OCI-LY3 (cell line): ENCODE measurements around the gene RAE1.

Experiments used
- H2AFZ ChIP-seq: fragments of 200-600, 300-600 bp; shearing (Covaris generic); 2 replicates; pipeline ENCODE4 v1.6.0; 2014; ENCODE audit warnings: antibody characterized with exemption, low read depth, low read length
- H3K27ac ChIP-seq: fragments of 200-600, 300-600 bp; sonication (generic); 2 replicates; pipeline ENCODE4 v1.5.1; 2014; ENCODE audit warnings: mild to moderate bottlenecking, low read length, moderate library complexity, mixed read lengths
- H3K27me3 ChIP-seq: fragments of 200-600, 300-600 bp; sonication (generic); 2 replicates; pipeline ENCODE4 v1.6.1; 2014; ENCODE audit warnings: low read depth, low read length, mixed read lengths
- H3K36me3 ChIP-seq: fragments of 200-600, 300-600 bp; sonication (generic); replicated peaks from 2 replicates; pipeline ENCODE3; 2014; ENCODE audit warnings: low read depth, low read length, mixed read lengths
- H3K4me1 ChIP-seq: fragments of 300-600, 200-600 bp; sonication (generic); 2 replicates; pipeline ENCODE4 v1.6.1; 2014; ENCODE audit warnings: low read length, mixed read lengths
- H3K4me2 ChIP-seq: fragments of 200-600, 300-600 bp; sonication (generic); 2 replicates; pipeline ENCODE4 v1.6.1; 2014; ENCODE audit warnings: low read length, mixed read lengths
- H3K4me3 ChIP-seq: fragments of 300-600, 200-600 bp; sonication (generic); 2 replicates; pipeline ENCODE4 v1.5.1; 2014; ENCODE audit warnings: antibody characterized with exemption, mild to moderate bottlenecking, low read length, moderate library complexity
- H3K79me2 ChIP-seq: fragments of 300-600, 200-600 bp; shearing (Covaris generic); 2 replicates; pipeline ENCODE4 v1.6.1; 2014; ENCODE audit warnings: mild to moderate bottlenecking, low read length, mixed read lengths
- H3K9ac ChIP-seq: fragments of 300-600, 200-600 bp; shearing (Covaris generic); 2 replicates; pipeline ENCODE4 v1.6.0; 2014; ENCODE audit warnings: mild to moderate bottlenecking, low read length, moderate library complexity
- H3K9me3 ChIP-seq: fragments of 200-600, 300-600 bp; shearing (Covaris generic); 2 replicates; pipeline ENCODE4 v1.6.1; 2014; ENCODE audit warnings: low read length, mixed read lengths; ENCODE audit not compliant: insufficient read depth
- H4K20me1 ChIP-seq: fragments of 200-600, 300-600 bp; sonication (generic); 2 replicates; pipeline ENCODE4 v1.6.1; 2016; ENCODE audit warnings: low read length, mixed read lengths; ENCODE audit not compliant: insufficient read depth
- CTCF ChIP-seq: fragments of 200-600, 300-600 bp; sonication (generic); IDR thresholded peaks from 2 replicates; pipeline ENCODE4 v1.5.1; 2014; ENCODE audit warnings: antibody characterized with exemption, low read length, low read depth
- EZH2phosphoT487 ChIP-seq: fragments of 200-600 bp; shearing (Covaris generic); IDR thresholded peaks from 2 replicates; pipeline ENCODE4 v1.6.1; 2018; ENCODE audit warnings: antibody characterized with exemption, mixed run types, low read depth

Gene RAE1

GRCh38 chr20:57316795-57317201, 34.3 kb upstream of the RAE1 start:
- H3K4me3 ChIP-seq = no peak overlapping the region
- H3K4me2 ChIP-seq = no peak overlapping the region
- peaks cover 75% of the 10 kb centered on the region for H3K27me3 ChIP-seq
- no peak overlapping the region for H2AFZ ChIP-seq
- H4K20me1 ChIP-seq = no peaks in the 10 kb centered on the region
- H3K9me3 ChIP-seq = peaks cover 12% of the 10 kb centered on the region; the same call in 1 of the 2 replicates
- no peaks in the 10 kb centered on the region for H3K36me3 ChIP-seq
- no peaks in the 10 kb centered on the region for H3K79me2 ChIP-seq
- H3K4me1 ChIP-seq = no peaks in the 10 kb centered on the region
- no peak overlapping the region for H3K9ac ChIP-seq
- H3K27ac ChIP-seq = no peak overlapping the region
- TF ChIP-seq EZH2phosphoT487 (no peak), CTCF (no peak)

- Histone ChIP-seq H2AFZ (no peak overlapping the region), H3K4me3 (no peak overlapping the region), H3K4me1 (no peaks in the 10 kb centered on the region), H3K9ac (no peak overlapping the region), H4K20me1 (no peaks in the 10 kb centered on the region), H3K36me3 (no peaks in the 10 kb centered on the region), H3K27me3 (peaks cover 75% of the 10 kb centered on the region), H3K4me2 (no peak overlapping the region), H3K79me2 (no peaks in the 10 kb centered on the region), H3K9me3 (peaks cover 12% of the 10 kb centered on the region; the same call in 1 of the 2 replicates), H3K27ac (no peak overlapping the region)
- TF ChIP-seq CTCF = no peak
- no peak for TF ChIP-seq EZH2phosphoT487
Measured at GRCh38 chr20:57317316-57317788, 33.7 kb upstream of the RAE1 start.

- H3K79me2 ChIP-seq = no peaks in the 10 kb centered on the region
- no peak overlapping the region for H3K4me2 ChIP-seq
- no peaks in the 10 kb centered on the region for H3K36me3 ChIP-seq
- no peak overlapping the region for H3K4me3 ChIP-seq
- H2AFZ ChIP-seq = no peak overlapping the region
- peaks cover 75% of the 10 kb centered on the region for H3K27me3 ChIP-seq
- no peak for TF ChIP-seq CTCF
- no peak for TF ChIP-seq EZH2phosphoT487
- H3K9ac ChIP-seq = no peak overlapping the region
- no peak overlapping the region for H3K27ac ChIP-seq
- H4K20me1 ChIP-seq = no peaks in the 10 kb centered on the region
- no peaks in the 10 kb centered on the region for H3K4me1 ChIP-seq
- H3K9me3 ChIP-seq = peaks cover 12% of the 10 kb centered on the region; the same call in 1 of the 2 replicates
Measured at GRCh38 chr20:57317789-57318371, 33.2 kb upstream of the RAE1 start.

- H2AFZ ChIP-seq = no peak overlapping the region
- H3K9me3 ChIP-seq = peaks cover 12% of the 10 kb centered on the region; the same call in 1 of the 2 replicates
- no peak overlapping the region for H3K27ac ChIP-seq
- peaks cover 70% of the 10 kb centered on the region for H3K27me3 ChIP-seq
- TF ChIP-seq EZH2phosphoT487 (no peak), CTCF (no peak)
- H3K4me1 ChIP-seq = no peaks in the 10 kb centered on the region
- H3K4me3 ChIP-seq = no peak overlapping the region
- H3K4me2 ChIP-seq = no peak overlapping the region
- H3K9ac ChIP-seq = no peak overlapping the region
- H3K79me2 ChIP-seq = no peaks in the 10 kb centered on the region
- H4K20me1 ChIP-seq = no peaks in the 10 kb centered on the region
- H3K36me3 ChIP-seq = no peaks in the 10 kb centered on the region
Measured at GRCh38 chr20:57319584-57319983, 31.5 kb upstream of the RAE1 start.
